ENCODE results near the gene PTPN18. TPM values are rescaled to one million over a fixed set of nuclear protein-coding genes. Genes with fewer than 3 reads are reported as not detected.
"Not testable (repeated sequence)": the region's sequence is repeated elsewhere in the genome, so short reads cannot be mapped to it uniquely, and the experiment has no call there.

The PTPN18 gene
- total RNA-seq, 2 donors from 2014 or later: 13.3 to 20.8 TPM

DNA sequence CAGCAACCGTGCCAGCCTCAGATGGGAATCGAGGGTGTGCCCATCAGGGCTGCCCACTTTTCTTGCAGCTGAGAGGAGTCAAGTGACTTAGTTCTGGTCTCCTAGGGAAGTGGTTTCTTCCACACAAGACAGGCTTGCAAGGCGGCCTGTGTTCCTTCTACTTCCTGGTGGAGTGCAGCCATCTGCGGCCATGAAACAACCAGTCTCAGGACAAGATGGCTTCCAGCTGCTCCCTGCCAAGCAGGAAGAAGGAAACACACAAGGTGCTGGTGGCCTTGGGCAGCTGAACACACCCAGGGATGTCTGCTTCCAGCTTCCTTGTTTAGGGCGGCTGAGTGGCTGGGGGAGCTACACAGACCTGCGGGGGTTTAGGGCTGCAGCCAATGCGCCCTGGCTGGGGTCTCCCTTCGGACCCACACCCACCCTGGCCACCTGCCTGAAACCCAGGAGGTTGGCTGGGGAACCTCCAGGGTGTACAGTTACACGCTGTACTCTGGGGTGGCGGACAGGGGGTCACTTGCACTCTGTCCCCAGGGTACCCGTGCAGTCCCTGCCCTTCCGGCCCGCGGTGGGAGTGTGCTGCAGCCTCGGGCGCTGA lies 34.7 kb downstream of the PTPN18 start:
- Histone ChIP-seq H3K4me3 (peak overlapping the region; percentile 62 to 75), H3K27ac (peak overlapping the region; percentile 90 to 94), H3K36me3 (no peaks in the 10 kb centered on the region), H3K9me3 (no peaks in the 10 kb centered on the region), H3K27me3 (no peaks in the 10 kb centered on the region), H3K4me1 (peaks cover 0 to 48% of the 10 kb centered on the region in 2 donors)
- DNase-seq (ENCODE audit: low spot score): no peak
- TF ChIP-seq, protein P1, sequence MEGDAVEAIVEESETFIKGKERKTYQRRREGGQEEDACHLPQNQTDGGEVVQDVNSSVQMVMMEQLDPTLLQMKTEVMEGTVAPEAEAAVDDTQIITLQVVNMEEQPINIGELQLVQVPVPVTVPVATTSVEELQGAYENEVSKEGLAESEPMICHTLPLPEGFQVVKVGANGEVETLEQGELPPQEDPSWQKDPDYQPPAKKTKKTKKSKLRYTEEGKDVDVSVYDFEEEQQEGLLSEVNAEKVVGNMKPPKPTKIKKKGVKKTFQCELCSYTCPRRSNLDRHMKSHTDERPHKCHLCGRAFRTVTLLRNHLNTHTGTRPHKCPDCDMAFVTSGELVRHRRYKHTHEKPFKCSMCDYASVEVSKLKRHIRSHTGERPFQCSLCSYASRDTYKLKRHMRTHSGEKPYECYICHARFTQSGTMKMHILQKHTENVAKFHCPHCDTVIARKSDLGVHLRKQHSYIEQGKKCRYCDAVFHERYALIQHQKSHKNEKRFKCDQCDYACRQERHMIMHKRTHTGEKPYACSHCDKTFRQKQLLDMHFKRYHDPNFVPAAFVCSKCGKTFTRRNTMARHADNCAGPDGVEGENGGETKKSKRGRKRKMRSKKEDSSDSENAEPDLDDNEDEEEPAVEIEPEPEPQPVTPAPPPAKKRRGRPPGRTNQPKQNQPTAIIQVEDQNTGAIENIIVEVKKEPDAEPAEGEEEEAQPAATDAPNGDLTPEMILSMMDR (IDR thresholded peaks at IDR 0.05): no peak

DNA sequence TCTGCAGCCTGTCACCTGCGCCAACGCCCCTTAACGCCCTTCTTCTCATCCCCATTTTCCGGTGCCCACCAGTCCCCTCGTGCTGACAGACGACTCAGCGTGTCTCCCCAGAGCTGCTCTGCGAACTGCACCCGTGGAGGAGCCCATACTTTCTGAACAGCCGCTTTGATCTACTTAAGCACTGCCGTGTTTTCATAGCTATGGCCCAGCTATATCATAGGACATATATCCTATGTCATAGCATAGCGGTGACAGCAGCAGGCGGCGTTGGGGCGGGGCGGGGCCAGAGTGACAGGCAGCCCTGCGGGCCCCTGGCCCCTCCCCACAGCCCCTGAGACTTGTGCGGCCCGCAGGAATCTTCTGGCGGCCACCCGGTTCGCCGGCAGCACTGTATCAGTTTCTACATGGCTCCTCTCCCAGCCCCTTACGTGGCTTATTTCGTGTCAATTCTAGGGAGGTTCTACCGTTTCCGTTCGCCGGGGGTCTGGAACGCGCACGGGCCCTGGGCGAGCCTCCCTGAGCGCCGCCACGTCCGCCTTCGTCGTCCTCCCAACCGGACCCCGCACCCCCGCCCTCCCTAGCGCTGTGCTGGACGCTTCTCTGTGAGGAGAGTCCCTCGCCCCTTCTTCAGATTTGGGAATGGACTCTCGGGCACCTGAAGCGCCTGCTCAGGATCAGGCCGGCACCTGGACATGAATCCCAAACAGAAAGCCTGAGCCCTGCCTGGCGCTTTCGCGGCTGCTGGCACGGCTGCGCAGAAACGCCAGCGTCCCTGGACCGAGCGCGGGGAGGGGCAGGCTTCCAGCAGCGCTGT lies 35.4 kb downstream of the PTPN18 start:
- H3K27me3 ChIP-seq: no peaks in the 10 kb centered on the region
- no peaks in the 10 kb centered on the region for H3K36me3 ChIP-seq
- peak; percentile 82 for DNase-seq (ENCODE audit: low spot score)
- peaks cover 0 to 41% of the 10 kb centered on the region in 2 donors for H3K4me1 ChIP-seq
- peak overlapping the region; percentile 62 to 75 for H3K4me3 ChIP-seq
- peak overlapping the region; percentile 90 to 94 for H3K27ac ChIP-seq
- TF ChIP-seq, protein P1 (IDR thresholded peaks at IDR 0.05): no peak
- no peaks in the 10 kb centered on the region for H3K9me3 ChIP-seq

DNA sequence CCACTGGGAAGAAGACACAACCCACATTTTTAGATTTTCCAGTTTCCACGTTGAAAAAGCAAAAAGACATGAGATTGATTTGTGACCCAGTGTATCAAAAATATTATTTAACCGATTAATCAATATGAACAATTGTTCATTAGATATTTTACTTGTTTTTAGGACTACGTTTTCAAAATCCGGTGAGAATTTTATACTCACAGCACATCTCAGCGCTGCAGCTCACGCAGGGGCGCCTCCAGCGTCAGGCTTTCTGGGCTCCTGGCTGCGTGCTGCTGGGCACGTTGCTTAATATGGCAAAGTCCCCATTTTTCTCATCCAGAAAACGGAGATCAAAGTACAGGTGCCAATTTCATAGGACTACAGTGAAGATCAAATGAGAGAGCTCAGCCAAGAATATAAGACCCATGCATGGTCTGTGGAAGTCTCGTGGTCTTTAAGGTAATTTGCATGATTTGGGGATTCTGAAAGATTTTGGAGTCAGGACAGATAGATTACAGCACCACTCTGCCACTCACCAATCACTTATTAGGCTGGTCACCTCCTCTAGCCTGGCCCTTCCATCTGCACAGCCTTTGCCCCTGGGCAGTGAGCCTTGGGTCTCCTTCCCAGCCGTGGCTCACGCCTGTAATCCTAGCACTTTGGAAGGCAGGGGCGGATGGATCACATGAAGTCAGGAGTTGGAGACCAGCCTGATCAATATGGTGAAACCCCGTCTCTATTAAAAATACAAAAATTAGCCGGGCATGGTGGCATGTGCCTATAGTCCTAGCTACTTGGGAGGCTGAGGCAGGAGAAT lies 36.2 kb downstream of the PTPN18 start:
- TF ChIP-seq, protein P1 (IDR thresholded peaks at IDR 0.05): no peak
- DNase-seq (ENCODE audit: low spot score): no peak
- peak overlapping the region; percentile 90 to 94 for H3K27ac ChIP-seq
- H3K9me3 ChIP-seq: no peaks in the 10 kb centered on the region
- peaks cover 0 to 36% of the 10 kb centered on the region in 2 donors for H3K4me1 ChIP-seq
- H3K27me3 ChIP-seq: no peaks in the 10 kb centered on the region
- H3K36me3 ChIP-seq: no peaks in the 10 kb centered on the region
- peak overlapping the region; percentile 62 to 75 for H3K4me3 ChIP-seq

DNA sequence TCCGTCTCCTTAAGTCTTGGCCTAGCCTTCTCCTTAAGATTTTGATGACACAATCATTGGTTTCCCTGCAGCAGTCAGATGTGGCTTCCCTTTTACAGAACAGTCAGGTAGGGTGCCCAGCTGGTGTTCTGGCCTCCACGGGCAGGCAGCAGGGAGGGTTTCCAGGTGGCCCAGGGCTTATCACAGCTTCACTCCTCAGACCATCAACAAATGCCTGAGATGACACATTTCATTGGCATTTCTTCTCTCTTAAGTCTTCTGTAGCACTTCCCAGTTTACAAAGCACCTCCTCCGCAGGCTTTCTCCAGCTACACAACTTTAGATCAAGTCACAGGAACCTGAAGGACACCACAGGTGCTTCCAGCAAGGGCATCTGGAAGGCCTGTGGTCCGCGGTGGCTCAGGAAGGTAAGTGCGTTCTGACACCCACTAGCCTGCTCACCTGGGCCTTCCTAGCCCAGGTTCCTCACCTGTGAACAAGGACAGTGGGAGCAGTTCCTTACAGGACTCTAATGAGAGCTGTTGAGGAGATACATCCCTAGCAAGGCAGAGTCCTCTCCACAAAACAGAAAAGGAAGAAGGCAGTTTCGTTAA lies 37.6 kb downstream of the PTPN18 start:
- Histone ChIP-seq H3K9me3 (no peaks in the 10 kb centered on the region), H3K27ac (no peak overlapping the region), H3K4me1 (peaks cover 0 to 23% of the 10 kb centered on the region in 2 donors), H3K27me3 (no peaks in the 10 kb centered on the region), H3K4me3 (no peak overlapping the region), H3K36me3 (no peaks in the 10 kb centered on the region)
- no peak for DNase-seq (ENCODE audit: low spot score)
- TF ChIP-seq, protein P1 (IDR thresholded peaks at IDR 0.05): no peak

DNA sequence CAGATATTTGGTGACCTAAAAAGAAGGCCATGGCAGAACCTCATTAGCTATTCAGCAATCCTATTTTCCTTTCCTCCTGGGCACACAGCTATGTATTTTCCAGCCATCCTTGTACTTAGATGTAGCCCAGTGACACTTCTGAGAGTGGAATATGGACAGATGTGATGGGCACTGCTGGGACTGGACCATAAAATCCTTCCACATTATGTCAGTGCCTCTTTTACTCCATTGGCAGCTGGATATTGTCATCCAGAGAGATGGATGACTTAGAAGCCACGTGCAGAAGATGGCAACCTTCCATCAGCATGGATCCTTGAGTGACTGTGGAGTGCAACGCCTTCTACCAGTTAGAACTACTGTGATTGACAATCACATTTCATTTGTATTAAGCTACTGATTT lies 50.4 kb downstream of the PTPN18 start:
- not testable (repeated sequence) for H3K4me1 ChIP-seq; H3K36me3 ChIP-seq; H3K9me3 ChIP-seq; DNase-seq (ENCODE audit: low spot score); H3K27ac ChIP-seq; H3K4me3 ChIP-seq; H3K27me3 ChIP-seq

DNA sequence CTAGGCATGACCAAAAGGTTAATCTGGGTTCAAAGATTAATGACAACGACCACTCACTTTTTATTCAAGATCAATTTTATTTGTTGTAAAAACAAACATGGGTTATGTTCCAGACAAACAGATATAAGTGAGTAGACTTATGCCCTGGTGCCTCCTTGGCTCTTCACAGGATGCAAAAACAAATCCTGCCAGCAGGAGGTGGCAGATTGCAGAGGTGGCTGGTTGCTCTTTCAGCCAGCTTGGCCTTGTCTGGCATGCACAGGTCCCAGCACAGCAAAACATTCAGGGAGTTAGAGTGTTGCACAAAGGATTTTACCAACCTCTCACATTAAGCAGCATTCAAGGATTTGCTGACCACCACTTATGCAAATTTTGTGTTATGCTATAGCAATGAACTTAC lies 60.8 kb downstream of the PTPN18 start:
- not testable (repeated sequence) for DNase-seq (ENCODE audit: low spot score); H3K27me3 ChIP-seq; H3K4me3 ChIP-seq; H3K36me3 ChIP-seq; H3K27ac ChIP-seq; H3K9me3 ChIP-seq; H3K4me1 ChIP-seq

DNA sequence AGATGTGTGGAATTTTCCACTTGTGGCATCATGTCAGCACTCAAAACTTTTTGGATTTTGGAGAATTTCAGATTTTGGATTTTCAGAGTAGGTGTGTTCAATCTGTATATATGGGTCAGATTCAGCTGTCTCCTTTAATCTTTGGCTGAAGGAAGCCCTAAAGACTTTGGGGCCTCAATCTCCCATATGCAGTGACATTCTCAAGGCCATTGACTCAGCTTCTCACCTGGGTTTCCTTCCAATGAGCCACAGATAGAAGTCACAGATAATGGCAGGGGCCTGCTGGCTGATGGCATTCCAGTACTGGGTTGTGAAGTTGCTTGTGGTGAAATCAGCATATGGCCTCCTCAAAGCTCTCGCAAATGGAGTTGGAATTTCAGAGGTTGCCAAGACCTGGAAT lies 63.0 kb downstream of the PTPN18 start:
- not testable (repeated sequence) for DNase-seq (ENCODE audit: low spot score); H3K36me3 ChIP-seq; H3K27me3 ChIP-seq

More for the DNA sequence above, 63.0 kb downstream of the PTPN18 start:
- not testable (repeated sequence) for H3K4me3 ChIP-seq, H3K27ac ChIP-seq, H3K4me1 ChIP-seq, H3K9me3 ChIP-seq
